GM18519 (cell line): Measurements from ENCODE around the gene AAK1.
"Not testable (repeated sequence)": the region's sequence is repeated elsewhere in the genome, so short reads cannot be mapped to it uniquely, and the experiment has no call there.

Experiments used
- ATAC-seq: cut with Tn5 transposase; IDR thresholded peaks from one replicate; pipeline ENCODE4 v1.9.1; 2021; ENCODE audit warnings: mild to moderate bottlenecking, moderate library complexity; ENCODE audit not compliant: unreplicated experiment, low FRiP score

The AAK1 gene

GRCh38 chr2:69578198-69578540, 65.4 kb downstream of the AAK1 start:
- no peak for ATAC-seq

- ATAC-seq = no peak
These were observed 65.9 kb downstream of the AAK1 start for GRCh38 chr2:69577467-69578197.

- no peak for ATAC-seq
These were observed 66.7 kb downstream of the AAK1 start for GRCh38 chr2:69576880-69577279.

GRCh38 chr2:69575926-69576325, 67.6 kb downstream of the AAK1 start:
- no peak for ATAC-seq

- not testable (repeated sequence) for ATAC-seq
These were observed 68.2 kb downstream of the AAK1 start for GRCh38 chr2:69575371-69575770.

GRCh38 chr2:69572641-69573040, 70.9 kb downstream of the AAK1 start:
- ATAC-seq = no peak

GRCh38 chr2:69571189-69571588, 72.3 kb downstream of the AAK1 start:
- ATAC-seq = no peak

GRCh38 chr2:69570474-69570873, 73.1 kb downstream of the AAK1 start:
- no peak for ATAC-seq

GRCh38 chr2:69567909-69568300, 75.6 kb downstream of the AAK1 start:
- ATAC-seq = no peak

- no peak for ATAC-seq
These were observed 76.2 kb downstream of the AAK1 start for GRCh38 chr2:69567157-69567908.

GRCh38 chr2:69566669-69567068, 76.9 kb downstream of the AAK1 start:
- no peak for ATAC-seq

- no peak for ATAC-seq
These were observed 78.1 kb downstream of the AAK1 start for GRCh38 chr2:69565431-69565839.

GRCh38 chr2:69564604-69565003, 78.9 kb downstream of the AAK1 start:
- no peak for ATAC-seq

- no peak for ATAC-seq
These were observed 80.5 kb downstream of the AAK1 start for GRCh38 chr2:69563021-69563420.

- no peak for ATAC-seq
These were observed 82.4 kb downstream of the AAK1 start for GRCh38 chr2:69561101-69561500.

- ATAC-seq = no peak
These were observed 83.4 kb downstream of the AAK1 start for GRCh38 chr2:69560147-69560482.

GRCh38 chr2:69559442-69560146, 83.9 kb downstream of the AAK1 start:
- no peak for ATAC-seq

- ATAC-seq = no peak
These were observed 87.5 kb downstream of the AAK1 start for GRCh38 chr2:69556008-69556407.

GRCh38 chr2:69554981-69555380, 88.6 kb downstream of the AAK1 start:
- ATAC-seq = no peak

GRCh38 chr2:69554568-69554967, 89.0 kb downstream of the AAK1 start:
- ATAC-seq = no peak

GRCh38 chr2:69553991-69554390, 89.5 kb downstream of the AAK1 start:
- no peak for ATAC-seq

GRCh38 chr2:69550511-69550910, 93.0 kb downstream of the AAK1 start:
- not testable (repeated sequence) for ATAC-seq
